HepG2 (cell line): Measurements from ENCODE around the gene SLC43A1. TPM values are rescaled to one million over a fixed set of nuclear protein-coding genes. Genes with fewer than 3 reads are reported as not detected.

Source experiments
- ETV6 ChIP-seq: sonication (generic); formaldehyde crosslinking; conservative IDR thresholded peaks from 2 replicates; pipeline ENCODE4 v1.4.0; 2020; ENCODE audit warnings: missing genetic modification reagents
- GMEB1 ChIP-seq: sonication (generic); formaldehyde crosslinking; IDR thresholded peaks from 2 replicates; pipeline ENCODE4 v1.5.1; 2020; ENCODE audit warnings: missing genetic modification reagents, mild to moderate bottlenecking, borderline replicate concordance
- MLXIP ChIP-seq: sonication (generic); formaldehyde crosslinking; IDR thresholded peaks from 2 replicates; pipeline ENCODE4 v1.9.0; 2021; ENCODE audit warnings: missing genetic modification reagents, borderline replicate concordance
- MYNN ChIP-seq: sonication (generic); formaldehyde crosslinking; IDR thresholded peaks from 2 replicates; pipeline ENCODE4 v1.4.0; 2020; ENCODE audit warnings: mild to moderate bottlenecking, low read depth, missing genetic modification reagents
- PHF21A ChIP-seq: sonication (generic); formaldehyde crosslinking; IDR thresholded peaks from 2 replicates; pipeline ENCODE4 v1.5.0; 2020; ENCODE audit warnings: mild to moderate bottlenecking, missing genetic modification reagents
- SP4 ChIP-seq: sonication (generic); formaldehyde crosslinking; IDR thresholded peaks from 2 replicates; pipeline ENCODE4 v1.8.1; 2023; ENCODE audit warnings: mild to moderate bottlenecking, missing genetic modification reagents
- THAP11 ChIP-seq: IDR thresholded peaks from 2 replicates; pipeline ENCODE4 v1.6.1; 2016; ENCODE audit warnings: missing biosample characterization, missing genetic modification reagents
- ZBTB7B ChIP-seq: sonication (generic); formaldehyde crosslinking; IDR thresholded peaks from 2 replicates; pipeline ENCODE4 v1.4.0; 2020; ENCODE audit warnings: missing genetic modification reagents
- ZMYM4 ChIP-seq: sonication (generic); formaldehyde crosslinking; IDR thresholded peaks from 2 replicates; pipeline ENCODE4 v1.8.1; 2023; ENCODE audit warnings: mild to moderate bottlenecking, missing genetic modification reagents
- ZNF350 ChIP-seq: sonication (generic); formaldehyde crosslinking; IDR thresholded peaks from 2 replicates; pipeline ENCODE4 v1.4.0; 2020; ENCODE audit warnings: mild to moderate bottlenecking, low read depth, missing genetic modification reagents, borderline replicate concordance
- ZNF883 ChIP-seq: sonication (generic); formaldehyde crosslinking; IDR thresholded peaks from 2 replicates; pipeline ENCODE4 v1.5.1; 2020; ENCODE audit warnings: mild to moderate bottlenecking, missing genetic modification reagents; ENCODE audit errors: not compliant biosample characterization
- polyA plus RNA-seq, 8 experiments: library from polyadenylated mRNA; depleted of rRNA in 3 of 8; stranded (reverse) in 7 of 8; unstranded in 1 of 8; fragments of >200 nt; fragmentation: Illumina TruSeq in 4 of 8; extraction: Trizol in 4 of 8; gene quantifications; 2 replicates each; pipeline versions ENCODE4 v1.2.1 to v1.2.3, GENCODE V29; 2011 to 2016; ENCODE audit warnings: low read depth in 4 of 8, missing spikeins in 1 of 8, mixed read lengths in 1 of 8; ENCODE audit not compliant: insufficient read depth in 1 of 8
- total RNA-seq, 5 experiments: library from RNA; depleted of rRNA; stranded (reverse); fragments of >200 nt; fragmentation: Illumina TruSeq; extraction: Trizol; gene quantifications; 2 replicates each; pipeline ENCODE4 v1.2.3, GENCODE V29; 2016; ENCODE audit warnings: low read depth in 1 of 5

Gene SLC43A1
- total and polyA plus RNA-seq, 2 of the 13 experiments (the other 11 are each of a cell fraction or from before 2014, with no cell fraction given) = 72.3 to 87.6 TPM

GRCh38 chr11:57493507-57494503 is 21.7 kb downstream of the SLC43A1 start (continued):
- TF ChIP-seq ZMYM4 (CRISPR knock-in tag) (peak; percentile 41; the same call in 1 of the 2 replicates), MYNN (CRISPR knock-in tag) (no peak), THAP11 (CRISPR knock-in tag) (peak; percentile 84), PHF21A (CRISPR knock-in tag) (peak; percentile 56; the same call in 1 of the 2 replicates), ZNF350 (CRISPR knock-in tag) (peak; percentile 80; the same call in 1 of the 2 replicates), SP4 (CRISPR knock-in tag) (peak; percentile 68; the same call in 1 of the 2 replicates), GMEB1 (CRISPR knock-in tag) (peak; percentile 45; the same call in 1 of the 2 replicates), MLXIP (no peak), ZBTB7B (CRISPR knock-in tag) (peak; percentile 52; the same call in 1 of the 2 replicates), ETV6 (CRISPR knock-in tag) (no peak), ZNF883 (CRISPR knock-in tag) (peak; percentile 23)
